ENCODE measurements around the gene PSPC1. TPM values are rescaled to one million over a fixed set of nuclear protein-coding genes. Genes with fewer than 3 reads are reported as not detected.
"Not testable (repeated sequence)": the region's sequence is repeated elsewhere in the genome, so short reads cannot be mapped to it uniquely, and the experiment has no call there.

The PSPC1 gene
- 27.6 TPM for total RNA-seq
- long read RNA-seq, transcript PSPC1-201 (9 exons, 2,407 nt) = major isoform, 37 of 50 reads
- long read RNA-seq, partial matches to known transcripts = 1 of 50 reads
- long read RNA-seq, other reads (novel, unspliced or antisense) = 4 of 50 reads

GRCh38 chr13:19782727-19783682 lies at the start of gene PSPC1:
PSPC1 (minus strand) TSS chr13:19782945; CDS start chr13:19782757, 188 bp downstream.
- ATAC-seq = peak; percentile 98
- intact Hi-C loops (cut with micrococcal nuclease) = not testable (repeated sequence)

GRCh38 chr13:19822673-19823072 lies 39.9 kb upstream of the PSPC1 start:
- ATAC-seq (no peak), DNase-seq (no peak)
- intact Hi-C loops (cut with micrococcal nuclease) = no loop called here

More at GRCh38 chr13:19782727-19783682, at the start of gene PSPC1:
- DNase-seq = peak; percentile 97

GRCh38 chr13:19818223-19818842 lies 35.6 kb upstream of the PSPC1 start:
- DNase-seq = peak; percentile 61
- intact Hi-C loops (cut with micrococcal nuclease) = no loop called here
- ATAC-seq = peak; percentile 42

GRCh38 chr13:19817510-19818158 lies 34.9 kb upstream of the PSPC1 start:
- intact Hi-C loops (cut with micrococcal nuclease) = no loop called here
- ATAC-seq (no peak), DNase-seq (no peak)

GRCh38 chr13:19817106-19817505 lies 34.4 kb upstream of the PSPC1 start:
- ATAC-seq = no peak
- intact Hi-C loops (cut with micrococcal nuclease) = no loop called here
- no peak for DNase-seq

- ATAC-seq; intact Hi-C loops (cut with micrococcal nuclease); DNase-seq: not testable (repeated sequence)
Measured at GRCh38 chr13:19815842-19816241, 33.1 kb upstream of the PSPC1 start.

- intact Hi-C loops (cut with micrococcal nuclease) = no loop called here
- ATAC-seq (no peak), DNase-seq (no peak)
Measured at GRCh38 chr13:19810996-19811881, 28.5 kb upstream of the PSPC1 start.

GRCh38 chr13:19810151-19810550 lies 27.4 kb upstream of the PSPC1 start:
- intact Hi-C loops (cut with micrococcal nuclease) = no loop called here

GRCh38 chr13:19805765-19806164 lies 23.0 kb upstream of the PSPC1 start:
- ATAC-seq = no peak
- DNase-seq = no peak
- intact Hi-C loops (cut with micrococcal nuclease) = no loop called here

More at GRCh38 chr13:19810151-19810550, 27.4 kb upstream of the PSPC1 start:
- no peak for ATAC-seq
- DNase-seq = no peak

GRCh38 chr13:19795956-19796355 lies 13.2 kb upstream of the PSPC1 start:
- ATAC-seq (no peak), DNase-seq (no peak)
- intact Hi-C loops (cut with micrococcal nuclease) = no loop called here

GRCh38 chr13:19794631-19795030 lies 11.9 kb upstream of the PSPC1 start:
- ATAC-seq (no peak), DNase-seq (no peak)
- intact Hi-C loops (cut with micrococcal nuclease) = no loop called here

- ATAC-seq (no peak), DNase-seq (no peak)
- intact Hi-C loops (cut with micrococcal nuclease) = no loop called here
Measured at GRCh38 chr13:19791953-19792537, 9.3 kb upstream of the PSPC1 start.

- peak; percentile 76 for ATAC-seq
- intact Hi-C loops (cut with micrococcal nuclease) = no loop called here
- peak; percentile 76 for DNase-seq
Measured at GRCh38 chr13:19782049-19782726, 557 bp downstream of the PSPC1 start.

GRCh38 chr13:19781526-19781925 lies 1.2 kb downstream of the PSPC1 start:
- intact Hi-C loops (cut with micrococcal nuclease) = no loop called here
- ATAC-seq = no peak
- DNase-seq = no peak

GRCh38 chr13:19780753-19781418 lies 1.9 kb downstream of the PSPC1 start:
- DNase-seq; intact Hi-C loops (cut with micrococcal nuclease); ATAC-seq: not testable (repeated sequence)

GRCh38 chr13:19772306-19772705 lies 10.4 kb downstream of the PSPC1 start:
- intact Hi-C loops (cut with micrococcal nuclease) = no loop called here
- DNase-seq = no peak
- ATAC-seq = no peak

- ATAC-seq = no peak
- intact Hi-C loops (cut with micrococcal nuclease) = no loop called here
- DNase-seq = no peak
Measured at GRCh38 chr13:19769854-19770253, 12.9 kb downstream of the PSPC1 start.

All from left ventricle myocardium superior (tissue), 1 donor.